ACC112 (cell line): ENCODE data around the gene GAGE12H.
"Not testable (repeated sequence)": the region's sequence is repeated elsewhere in the genome, so short reads cannot be mapped to it uniquely, and the experiment has no call there.

Experiments used
- H2AFZ ChIP-seq: fragments of 200-600 bp; sonication (generic); one replicate; pipeline ENCODE4 v1.6.0; 2017; ENCODE audit warnings: antibody characterized with exemption, low read length; ENCODE audit not compliant: unreplicated experiment
- H3K27ac ChIP-seq: fragments of 200-600 bp; sonication (generic); 2 replicates; pipeline ENCODE4 v1.5.1; 2014; ENCODE audit warnings: low read depth, mild to moderate bottlenecking, antibody characterized with exemption, low read length, moderate library complexity
- H3K27me3 ChIP-seq: fragments of 200-600 bp; sonication (generic); 2 replicates; pipeline ENCODE4 v1.6.1; 2014; ENCODE audit warnings: mild to moderate bottlenecking, antibody characterized with exemption, low read length, moderate library complexity, mixed read lengths; ENCODE audit not compliant: insufficient read depth
- H3K36me3 ChIP-seq: fragments of 200-600 bp; sonication (generic); 2 replicates; pipeline ENCODE4 v1.6.1; 2016; ENCODE audit warnings: mild to moderate bottlenecking, antibody characterized with exemption, low read length, moderate library complexity, mixed read lengths; ENCODE audit not compliant: insufficient read depth
- H3K4me1 ChIP-seq: fragments of 200-600 bp; sonication (generic); one replicate; pipeline ENCODE4 v1.6.1; 2016; ENCODE audit warnings: low read length, mixed read lengths; ENCODE audit not compliant: insufficient read depth, unreplicated experiment, control insufficient read depth
- H3K4me3 ChIP-seq: fragments of 200-600 bp; sonication (generic); 2 replicates; pipeline ENCODE4 v1.5.1; 2014; ENCODE audit warnings: mild to moderate bottlenecking, low read depth, low read length
- H3K79me2 ChIP-seq: fragments of 200-600 bp; sonication (generic); one replicate; pipeline ENCODE4 v1.6.0; 2016; ENCODE audit warnings: low read length; ENCODE audit not compliant: control insufficient read depth, unreplicated experiment, insufficient read depth

GAGE12H gene

DNA sequence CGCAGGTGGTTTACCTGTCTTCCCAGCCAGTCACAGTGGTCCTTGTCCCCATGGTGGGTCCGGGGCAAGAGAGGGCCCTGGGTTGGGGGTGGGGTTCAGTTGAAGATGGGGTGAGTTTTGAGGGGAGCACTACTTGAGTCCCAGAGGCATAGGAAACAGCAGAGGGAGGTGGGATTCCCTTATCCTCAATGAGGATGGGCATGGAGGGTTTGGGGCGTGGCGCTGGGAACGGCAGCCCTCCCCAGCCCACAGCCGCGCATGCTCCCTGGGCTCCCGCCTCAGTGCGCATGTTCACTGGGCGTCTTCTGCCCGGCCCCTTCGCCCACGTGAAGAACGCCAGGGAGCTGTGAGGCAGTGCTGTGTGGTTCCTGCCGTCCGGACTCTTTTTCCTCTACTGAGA, 19.0 kb downstream of the GAGE12H start, which contains the start of gene GAGE1:
Gene GAGE1, plus strand, starts transcription at position 301 of the 400 bp plus-strand sequence. CDS start 1,155 bp downstream, outside the sequence.
- not testable (repeated sequence) for H3K79me2 ChIP-seq, H2AFZ ChIP-seq, H3K4me1 ChIP-seq, H3K36me3 ChIP-seq, H3K27ac ChIP-seq, H3K4me3 ChIP-seq, H3K27me3 ChIP-seq

DNA sequence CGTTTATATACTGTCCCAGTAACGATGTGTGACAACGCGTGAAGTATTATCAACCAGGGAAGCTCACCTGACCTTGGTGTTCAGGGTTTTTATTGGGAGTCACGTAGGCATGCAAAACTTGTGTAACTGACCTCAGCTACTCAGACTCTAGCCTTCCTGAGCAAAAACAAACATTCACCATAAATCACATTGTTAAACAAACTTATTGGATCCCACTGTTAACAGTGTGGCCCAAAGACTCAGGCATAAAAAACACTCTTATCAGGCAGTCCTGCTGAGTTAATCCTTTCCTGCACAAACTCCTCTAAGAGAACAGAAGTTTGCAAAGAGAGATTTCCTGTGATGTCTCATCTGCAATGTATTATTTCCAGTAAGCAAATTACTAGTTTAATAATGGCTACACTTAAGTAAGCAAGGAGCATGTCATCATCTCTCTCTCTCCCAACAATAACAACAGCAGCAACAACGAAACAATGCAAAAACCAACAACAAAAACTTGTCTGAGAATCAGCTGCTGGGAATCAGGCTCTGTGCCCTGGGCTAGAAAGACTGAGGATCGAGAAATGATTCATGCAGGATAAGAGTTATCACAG, 31.1 kb downstream of the GAGE12H start:
- Histone ChIP-seq H3K4me1 (no peaks in the 10 kb centered on the region), H3K27me3 (no peaks in the 10 kb centered on the region)

GRCh38 chrX:49618574-49618973, 38.8 kb downstream of the GAGE12H start:
- Histone ChIP-seq H3K4me1 (no peaks in the 10 kb centered on the region), H2AFZ (no peak overlapping the region), H3K4me3 (no peak overlapping the region), H3K36me3 (no peaks in the 10 kb centered on the region), H3K79me2 (no peaks in the 10 kb centered on the region), H3K27me3 (no peaks in the 10 kb centered on the region), H3K27ac (no peak overlapping the region)

More for the DNA sequence above, 31.1 kb downstream of the GAGE12H start:
- Histone ChIP-seq H3K36me3 (no peaks in the 10 kb centered on the region), H3K27ac (no peak overlapping the region), H3K79me2 (no peaks in the 10 kb centered on the region), H3K4me3 (no peak overlapping the region), H2AFZ (no peak overlapping the region)

DNA sequence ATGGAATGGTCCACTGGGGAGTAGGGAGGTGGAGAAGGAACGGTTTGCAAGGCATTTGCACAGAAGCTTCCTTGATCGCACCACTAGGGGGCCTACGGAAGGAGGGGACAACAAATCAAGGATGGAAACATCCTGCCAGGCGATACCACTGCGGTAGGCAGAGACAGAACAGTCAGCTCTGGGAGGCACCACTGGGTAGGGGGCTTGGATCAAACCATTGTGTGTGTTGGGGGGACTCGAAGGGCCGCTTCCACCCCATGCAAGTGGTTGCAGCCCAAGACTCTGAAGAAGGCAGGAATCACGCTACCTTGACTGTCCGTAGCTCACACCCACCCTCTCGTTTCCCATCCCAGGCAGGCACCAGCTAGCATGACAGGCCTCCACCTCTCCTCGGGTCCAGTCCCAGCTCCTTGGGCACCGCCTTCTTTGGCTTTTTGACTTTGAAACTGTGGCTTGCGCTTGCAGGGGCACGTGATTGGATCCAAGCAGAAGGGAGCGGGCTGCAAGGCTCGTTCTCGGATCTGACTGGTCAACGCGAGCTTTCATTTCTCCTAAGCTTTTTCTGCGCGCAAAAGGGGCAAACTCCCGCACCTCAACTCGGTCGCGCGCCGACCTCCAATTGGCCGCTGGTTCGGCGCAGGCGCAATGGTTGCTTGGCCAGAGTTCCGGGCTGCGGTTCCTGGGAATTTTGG, 47.5 kb downstream of the GAGE12H start:
- Histone ChIP-seq H3K79me2 (no peaks in the 10 kb centered on the region), H3K4me1 (no peaks in the 10 kb centered on the region), H3K27me3 (no peaks in the 10 kb centered on the region), H3K36me3 (no peaks in the 10 kb centered on the region), H3K4me3 (no peak overlapping the region), H2AFZ (no peak overlapping the region), H3K27ac (no peak overlapping the region)
